HepG2 (cell line): ENCODE measurements around the gene PREX1. TPM values are rescaled to one million over a fixed set of nuclear protein-coding genes. Genes with fewer than 3 reads are reported as not detected.

Experiments
- ATAC-seq: fragments of 200-7000 bp; cut with Tn5 transposase; 3 replicates; pipeline ENCODE4 v1.9.1; 2020; ENCODE audit warnings: mild to moderate bottlenecking, moderate library complexity
- BruUV-seq: library from RNA; stranded (reverse); fragments of 400-500 nt; replicated peaks from 2 replicates; lab custom pipeline; 2021; lab: Mats Ljungman, UMichigan
- CTCF ChIA-PET: fragments of 300-600 bp; formaldehyde crosslinking; extraction: SDS; loops from one replicate; lab custom pipeline; 2021; ENCODE audit warnings: low total read pairs, inconsistent platforms, low intra/inter-chr PET ratio; lab: Yijun Ruan, JAX
- POLR2A ChIA-PET: fragments of 350-600 bp; sonication (Branson Sonifier 250); formaldehyde crosslinking; loops from one replicate; lab custom pipeline; 2020; ENCODE audit warnings: antibody characterized with exemption, inconsistent platforms; lab: Yijun Ruan, JAX
- DNase-seq: peaks from one replicate; pipeline ENCODE4 v3.0.0-alpha.2; 2015; ENCODE audit warnings: low spot score
- FAIRE-seq: peaks from 3 replicates; lab custom pipeline; 2011; peaks lifted over from hg19 to GRCh38; lab: Jason Lieb, UNC
- H2AFZ ChIP-seq: one replicate; pipeline ENCODE4 v1.6.1; 2011; ENCODE audit warnings: low read length, inconsistent platforms
- H3K27ac ChIP-seq: fragments of 300-600 bp; 3 replicates; pipeline ENCODE4 v1.8.0; 2011; ENCODE audit warnings: mixed run types, mild to moderate bottlenecking, mixed read lengths, low read length, inconsistent platforms; ENCODE audit not compliant: insufficient read depth; ENCODE audit errors: extremely low read length
- H3K27me3 ChIP-seq, 2 experiments: fragments of 200-600 bp in 1 of 2; 2 replicates in 1 of 2; 3 replicates in 1 of 2; pipeline versions ENCODE4 v1.6.0 to v1.8.0; 2011; ENCODE audit warnings: low read length in 2 of 2, mild to moderate bottlenecking in 2 of 2, moderate library complexity in 2 of 2, inconsistent platforms in 1 of 2; ENCODE audit not compliant: insufficient read depth in 2 of 2, control insufficient read depth in 1 of 2
- H3K36me3 ChIP-seq, 2 experiments: fragments of 200-600 bp in 1 of 2; replicated peaks in 1 of 2; 2 replicates in 1 of 2; 3 replicates in 1 of 2; pipeline versions ENCODE4 v1.5.1 to v1.8.0; 2011; ENCODE audit warnings: low read length in 2 of 2, inconsistent platforms in 1 of 2; ENCODE audit not compliant: insufficient read depth in 2 of 2, control insufficient read depth in 1 of 2
- H3K4me1 ChIP-seq: 2 replicates; pipeline ENCODE4 v1.5.1; 2012; ENCODE audit warnings: low read length, inconsistent platforms; ENCODE audit not compliant: insufficient read depth
- H3K4me2 ChIP-seq: 2 replicates; pipeline ENCODE4 v1.6.0; 2011; ENCODE audit warnings: low read depth, low read length, inconsistent platforms
- H3K4me3 ChIP-seq, 3 experiments: fragments of 200-600 bp in 1 of 3; sonication (generic), shearing (Covaris generic) in 1 of 3; replicated peaks in 1 of 3; 2 replicates each; pipeline ENCODE4 v1.5.1; 2011 to 2016; ENCODE audit warnings: low read length in 3 of 3, inconsistent platforms in 2 of 3, low read depth in 2 of 3, mild to moderate bottlenecking in 2 of 3, control low read depth in 1 of 3, mixed read lengths in 1 of 3; ENCODE audit not compliant: insufficient read depth in 1 of 3
- H3K79me2 ChIP-seq: one replicate; pipeline ENCODE4 v1.6.1; 2011; ENCODE audit warnings: low read length, inconsistent platforms; ENCODE audit not compliant: insufficient read depth
- H3K9ac ChIP-seq: 2 replicates; pipeline ENCODE4 v1.6.0; 2011; ENCODE audit warnings: mild to moderate bottlenecking, low read depth, low read length, inconsistent platforms; ENCODE audit not compliant: insufficient read depth
- H3K9me3 ChIP-seq: 2 replicates; pipeline ENCODE4 v1.5.1; 2012; ENCODE audit warnings: mild to moderate bottlenecking, low read length
- H4K20me1 ChIP-seq: 2 replicates; pipeline ENCODE4 v1.6.0; 2011; ENCODE audit warnings: inconsistent platforms, mild to moderate bottlenecking, low read length, moderate library complexity; ENCODE audit not compliant: insufficient read depth
- BHLHE40 ChIP-seq: IDR thresholded peaks from 2 replicates; pipeline ENCODE4 v1.6.1; 2011; ENCODE audit warnings: low read length, improper control_type of control experiment
- CREB1 ChIP-seq, 2 experiments: fragments of 450-650 bp in 1 of 2; IDR thresholded peaks; 2 replicates each; pipeline ENCODE4 v1.6.1; 2016 to 2017; ENCODE audit warnings: control low read depth in 1 of 2, mild to moderate bottlenecking in 1 of 2, missing compliant biosample characterization in 1 of 2, missing genetic modification characterization in 1 of 2
- CSRNP2 ChIP-seq: sonication (generic); formaldehyde crosslinking; conservative IDR thresholded peaks from 2 replicates; pipeline ENCODE4 v1.8.0; 2022; ENCODE audit warnings: low read depth, missing genetic modification reagents
- KDM3A ChIP-seq: IDR thresholded peaks from 2 replicates; pipeline ENCODE4 v1.6.1; 2018; ENCODE audit warnings: low read depth, missing compliant biosample characterization
- PRPF4 ChIP-seq: fragments of 200-400 bp; formaldehyde crosslinking; IDR thresholded peaks from 2 replicates; pipeline ENCODE4 v1.6.1; 2016; ENCODE audit warnings: low read length, low read depth; ENCODE audit not compliant: poor library complexity, severe bottlenecking
- RFX3 ChIP-seq: IDR thresholded peaks from 2 replicates; pipeline ENCODE4 v1.6.1; 2016; ENCODE audit warnings: missing biosample characterization, missing genetic modification reagents
- ZBTB26 ChIP-seq: IDR thresholded peaks from 2 replicates; pipeline ENCODE4 v1.6.1; 2016; ENCODE audit warnings: missing compliant biosample characterization, missing genetic modification reagents, borderline replicate concordance
- WGBS: methylation state at CpG from one replicate; pipeline ENCODE4 v1.1.6; 2017; ENCODE audit warnings: low lambda C conversion rate; 5-methylcytosine and 5-hydroxymethylcytosine counted together
- in situ Hi-C: cut with HindIII; loops from 2 replicates; pipeline ENCODE4 v1.10.0; 2017; ENCODE audit warnings: low pct_unique_long_range_greater_than_20kb; ENCODE audit not compliant: extremely low pct_ligation_motif_present
- intact Hi-C: fragments of 100-400 bp; cut with micrococcal nuclease; formaldehyde crosslinking; loops from one replicate; pipeline ENCODE4 v1.10.0; 2022; ENCODE audit not compliant: unreplicated experiment
- polyA plus RNA-seq, 8 experiments: library from polyadenylated mRNA; depleted of rRNA in 3 of 8; stranded (reverse) in 7 of 8; unstranded in 1 of 8; fragments of >200 nt; fragmentation: Illumina TruSeq in 4 of 8; extraction: Trizol in 4 of 8; gene quantifications; 2 replicates each; pipeline versions ENCODE4 v1.2.1 to v1.2.3, GENCODE V29; 2011 to 2016; ENCODE audit warnings: low read depth in 4 of 8, missing spikeins in 1 of 8, mixed read lengths in 1 of 8; ENCODE audit not compliant: insufficient read depth in 1 of 8
- total RNA-seq, 5 experiments: library from RNA; depleted of rRNA; stranded (reverse); fragments of >200 nt; fragmentation: Illumina TruSeq; extraction: Trizol; gene quantifications; 2 replicates each; pipeline ENCODE4 v1.2.3, GENCODE V29; 2016; ENCODE audit warnings: low read depth in 1 of 5
- TF ChIP-seq, protein P1 (sequence below): sonication (generic); formaldehyde crosslinking; IDR thresholded peaks from 2 replicates; pipeline ENCODE4; 2020; ENCODE audit warnings: missing genetic modification reagents, mild to moderate bottlenecking, borderline replicate concordance
- TF ChIP-seq, protein P2 (sequence below): sonication (generic); formaldehyde crosslinking; IDR thresholded peaks from 2 replicates; pipeline ENCODE4 v1.4.0; 2020; ENCODE audit warnings: missing genetic modification reagents

PREX1 gene
- total and polyA plus RNA-seq, 2 of the 13 experiments (the other 11 are each of a cell fraction or from before 2014, with no cell fraction given) = 0.02 to 0.04 TPM

DNA sequence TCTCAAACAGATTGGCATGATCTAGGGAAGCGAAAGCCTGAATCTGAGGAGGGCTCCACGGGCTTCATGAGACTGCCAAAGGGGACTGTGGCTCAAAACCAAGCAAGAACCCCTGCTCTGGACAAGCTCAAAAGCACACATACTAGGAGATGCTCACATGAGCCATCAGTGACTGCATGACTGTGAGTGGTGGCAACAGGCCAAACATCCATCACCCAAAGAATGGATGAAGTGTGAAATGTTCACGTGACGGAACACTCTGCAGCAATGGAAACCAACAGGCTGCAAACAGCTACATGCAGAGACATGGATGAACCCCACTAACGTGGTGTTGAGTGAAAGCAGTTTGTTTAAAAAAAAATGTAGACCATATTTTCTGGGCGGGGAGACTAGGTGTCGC, 136.3 kb downstream of the PREX1 start:
- TF ChIP-seq BHLHE40 (0 out of 2 replicates have a peak, but pooled peaks have one; percentile 23), CREB1 (IDR thresholded peaks at IDR 0.05) (no peak), CREB1 (CRISPR knock-in tag; IDR thresholded peaks at IDR 0.05) (no peak)
- Histone ChIP-seq H4K20me1 (no peaks in the 10 kb centered on the region), H3K4me2 (no peak overlapping the region), H3K79me2 (no peaks in the 10 kb centered on the region), H3K9ac (no peak overlapping the region), H3K27ac (no peak overlapping the region), H3K27me3 (peaks cover 0 to 13% of the 10 kb centered on the region in 2 experiments; a peak in 2 of 5 replicates), H3K4me1 (peaks cover 13% of the 10 kb centered on the region), H2AFZ (no peak overlapping the region), H3K9me3 (no peaks in the 10 kb centered on the region), H3K4me3 (no peak overlapping the region), H3K36me3 (no peaks in the 10 kb centered on the region)
- CTCF ChIA-PET = no interaction called here
- BruUV-seq = no TSS peak
- intact Hi-C loops (no loop called here), in situ Hi-C loops (no loop called here)
- DNase-seq = no peak
- POLR2A ChIA-PET = no interaction called here
- ATAC-seq = no peak
- WGBS = 38% methylated on average over 7 of the region's 7 CpGs
- FAIRE-seq = no peak

GRCh38 chr20:48690888-48691287, 136.9 kb downstream of the PREX1 start:
- Histone ChIP-seq H3K9me3 (no peaks in the 10 kb centered on the region), H2AFZ (no peak overlapping the region), H3K4me3 (no peak overlapping the region), H3K36me3 (no peaks in the 10 kb centered on the region), H4K20me1 (no peaks in the 10 kb centered on the region), H3K4me1 (peaks cover 13% of the 10 kb centered on the region), H3K9ac (no peak overlapping the region), H3K27ac (no peak overlapping the region), H3K27me3 (peaks cover 2 to 18% of the 10 kb centered on the region in 2 experiments; a peak in 3 of 5 replicates), H3K4me2 (no peak overlapping the region), H3K79me2 (no peaks in the 10 kb centered on the region)
- FAIRE-seq (no peak), ATAC-seq (peak; percentile 71), DNase-seq (no peak)
- ChIA-PET POLR2A (no interaction called here), CTCF (no interaction called here)
- in situ Hi-C loops = no loop called here
- WGBS = 41% methylated on average over 18 of the region's 18 CpGs
- BruUV-seq = no TSS peak
- intact Hi-C loops = no loop called here
- peak; percentile 47; the same call in 1 of the 2 replicates for TF ChIP-seq RFX3 (CRISPR knock-in tag)
- no peak for TF ChIP-seq PRPF4
- TF ChIP-seq, protein P1, sequence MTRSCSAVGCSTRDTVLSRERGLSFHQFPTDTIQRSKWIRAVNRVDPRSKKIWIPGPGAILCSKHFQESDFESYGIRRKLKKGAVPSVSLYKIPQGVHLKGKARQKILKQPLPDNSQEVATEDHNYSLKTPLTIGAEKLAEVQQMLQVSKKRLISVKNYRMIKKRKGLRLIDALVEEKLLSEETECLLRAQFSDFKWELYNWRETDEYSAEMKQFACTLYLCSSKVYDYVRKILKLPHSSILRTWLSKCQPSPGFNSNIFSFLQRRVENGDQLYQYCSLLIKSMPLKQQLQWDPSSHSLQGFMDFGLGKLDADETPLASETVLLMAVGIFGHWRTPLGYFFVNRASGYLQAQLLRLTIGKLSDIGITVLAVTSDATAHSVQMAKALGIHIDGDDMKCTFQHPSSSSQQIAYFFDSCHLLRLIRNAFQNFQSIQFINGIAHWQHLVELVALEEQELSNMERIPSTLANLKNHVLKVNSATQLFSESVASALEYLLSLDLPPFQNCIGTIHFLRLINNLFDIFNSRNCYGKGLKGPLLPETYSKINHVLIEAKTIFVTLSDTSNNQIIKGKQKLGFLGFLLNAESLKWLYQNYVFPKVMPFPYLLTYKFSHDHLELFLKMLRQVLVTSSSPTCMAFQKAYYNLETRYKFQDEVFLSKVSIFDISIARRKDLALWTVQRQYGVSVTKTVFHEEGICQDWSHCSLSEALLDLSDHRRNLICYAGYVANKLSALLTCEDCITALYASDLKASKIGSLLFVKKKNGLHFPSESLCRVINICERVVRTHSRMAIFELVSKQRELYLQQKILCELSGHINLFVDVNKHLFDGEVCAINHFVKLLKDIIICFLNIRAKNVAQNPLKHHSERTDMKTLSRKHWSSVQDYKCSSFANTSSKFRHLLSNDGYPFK (CRISPR knock-in tag) = 0 out of 2 replicates have a peak, but pooled peaks have one; percentile 34
- TF ChIP-seq KDM3A (CRISPR knock-in tag) = no peak
- TF ChIP-seq, protein P2, sequence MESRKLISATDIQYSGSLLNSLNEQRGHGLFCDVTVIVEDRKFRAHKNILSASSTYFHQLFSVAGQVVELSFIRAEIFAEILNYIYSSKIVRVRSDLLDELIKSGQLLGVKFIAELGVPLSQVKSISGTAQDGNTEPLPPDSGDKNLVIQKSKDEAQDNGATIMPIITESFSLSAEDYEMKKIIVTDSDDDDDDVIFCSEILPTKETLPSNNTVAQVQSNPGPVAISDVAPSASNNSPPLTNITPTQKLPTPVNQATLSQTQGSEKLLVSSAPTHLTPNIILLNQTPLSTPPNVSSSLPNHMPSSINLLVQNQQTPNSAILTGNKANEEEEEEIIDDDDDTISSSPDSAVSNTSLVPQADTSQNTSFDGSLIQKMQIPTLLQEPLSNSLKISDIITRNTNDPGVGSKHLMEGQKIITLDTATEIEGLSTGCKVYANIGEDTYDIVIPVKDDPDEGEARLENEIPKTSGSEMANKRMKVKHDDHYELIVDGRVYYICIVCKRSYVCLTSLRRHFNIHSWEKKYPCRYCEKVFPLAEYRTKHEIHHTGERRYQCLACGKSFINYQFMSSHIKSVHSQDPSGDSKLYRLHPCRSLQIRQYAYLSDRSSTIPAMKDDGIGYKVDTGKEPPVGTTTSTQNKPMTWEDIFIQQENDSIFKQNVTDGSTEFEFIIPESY (CRISPR knock-in tag) = 0 out of 2 replicates have a peak, but pooled peaks have one; percentile 50
- TF ChIP-seq ZBTB26 (CRISPR knock-in tag) = no peak
- no peak for TF ChIP-seq CSRNP2 (CRISPR knock-in tag)
